HG03108 (cell line): ENCODE results near the gene PSMA7.

Source experiments
- ATAC-seq: cut with Tn5 transposase; IDR thresholded peaks from one replicate; pipeline ENCODE4 v1.9.1; 2021; ENCODE audit warnings: moderate library complexity; ENCODE audit not compliant: unreplicated experiment

The PSMA7 gene

GRCh38 chr20:62138204-62138543 is 5.0 kb downstream of the PSMA7 start:
- no peak for ATAC-seq

DNA sequence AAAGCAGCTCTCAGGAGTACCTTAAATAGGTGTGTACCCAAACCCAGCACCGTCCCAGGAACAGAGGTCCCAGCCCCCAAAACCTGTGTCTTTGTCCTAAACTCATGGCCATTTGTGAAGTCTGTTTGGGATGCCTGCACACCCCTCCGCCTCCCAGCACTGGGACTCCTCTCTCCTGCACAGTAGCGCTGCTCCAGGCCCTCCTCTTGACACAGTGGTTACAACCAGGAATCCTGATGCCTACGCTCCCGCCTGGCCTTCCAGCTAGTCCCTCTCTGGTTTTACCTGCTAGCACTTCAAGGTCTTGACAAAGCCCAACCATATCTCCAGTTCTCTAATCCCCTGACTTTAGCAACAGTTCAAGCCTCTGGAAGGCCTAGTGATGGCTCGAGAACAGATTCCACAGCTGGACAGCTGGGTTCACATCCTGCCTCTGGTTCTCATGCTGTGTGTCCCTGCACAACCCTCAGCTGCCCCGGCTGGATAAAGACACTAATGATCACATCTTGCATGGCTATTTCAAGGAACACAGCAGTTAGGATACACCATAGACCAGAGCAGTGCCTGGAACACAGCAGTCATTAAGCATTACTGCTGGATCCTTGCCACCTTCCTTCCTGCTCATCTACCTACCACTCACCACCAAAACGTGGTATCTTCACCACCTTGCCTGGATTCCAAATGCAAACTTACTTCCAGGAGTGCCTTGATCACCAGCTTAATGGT is 5.6 kb downstream of the PSMA7 start:
- ATAC-seq: no peak

DNA sequence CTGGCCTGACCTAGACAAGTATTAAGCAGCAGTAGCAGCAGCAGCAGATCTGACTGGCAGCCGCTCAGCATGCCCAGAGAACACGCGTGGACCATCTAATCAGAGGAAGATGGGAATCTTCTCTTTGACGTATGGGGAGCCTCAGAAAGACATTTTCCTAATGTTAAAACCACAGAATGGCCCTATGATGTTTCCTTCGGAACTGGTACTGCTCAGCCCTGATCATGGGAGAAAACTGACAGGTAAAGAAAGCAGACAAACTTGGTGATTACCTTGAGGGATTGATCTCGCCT is 6.2 kb downstream of the PSMA7 start:
- no peak for ATAC-seq

DNA sequence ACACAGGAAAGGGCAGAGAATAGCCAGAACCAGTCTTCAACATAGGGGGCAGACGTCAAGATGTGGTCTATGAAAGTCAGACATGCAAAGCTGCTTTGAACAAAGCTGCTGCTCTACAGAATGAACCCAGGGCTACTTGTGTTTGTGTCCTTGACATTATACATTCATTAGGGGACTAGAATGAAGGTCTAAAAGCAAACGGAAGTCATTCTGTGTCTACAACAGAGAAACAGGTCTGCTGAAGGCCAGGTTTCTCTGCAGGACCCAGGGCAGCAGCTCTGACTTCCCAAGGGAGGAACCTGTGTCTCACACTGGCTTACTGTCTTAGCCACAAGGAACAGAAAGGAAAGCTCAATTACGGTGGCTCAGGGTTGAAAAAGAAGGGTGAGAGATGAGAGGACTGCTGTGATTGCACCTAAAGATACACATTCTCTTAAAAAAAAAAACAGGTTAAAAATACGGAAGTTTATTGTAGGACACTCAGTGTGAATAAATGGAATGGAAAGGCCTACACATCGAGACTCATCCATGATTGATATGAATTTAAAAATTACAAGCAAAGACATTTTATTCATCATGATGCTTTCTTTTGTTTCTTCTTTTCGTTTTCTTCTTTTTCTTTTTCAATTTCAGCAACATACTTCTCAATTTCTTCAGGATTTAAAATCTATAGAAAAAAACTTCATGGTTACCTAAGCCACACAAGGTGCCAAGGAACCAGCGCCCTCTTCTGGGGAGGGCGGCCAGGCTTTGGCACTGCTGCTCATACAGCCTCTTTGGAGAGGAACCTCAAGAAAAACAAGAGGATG is 6.7 kb downstream of the PSMA7 start:
- no peak for ATAC-seq

DNA sequence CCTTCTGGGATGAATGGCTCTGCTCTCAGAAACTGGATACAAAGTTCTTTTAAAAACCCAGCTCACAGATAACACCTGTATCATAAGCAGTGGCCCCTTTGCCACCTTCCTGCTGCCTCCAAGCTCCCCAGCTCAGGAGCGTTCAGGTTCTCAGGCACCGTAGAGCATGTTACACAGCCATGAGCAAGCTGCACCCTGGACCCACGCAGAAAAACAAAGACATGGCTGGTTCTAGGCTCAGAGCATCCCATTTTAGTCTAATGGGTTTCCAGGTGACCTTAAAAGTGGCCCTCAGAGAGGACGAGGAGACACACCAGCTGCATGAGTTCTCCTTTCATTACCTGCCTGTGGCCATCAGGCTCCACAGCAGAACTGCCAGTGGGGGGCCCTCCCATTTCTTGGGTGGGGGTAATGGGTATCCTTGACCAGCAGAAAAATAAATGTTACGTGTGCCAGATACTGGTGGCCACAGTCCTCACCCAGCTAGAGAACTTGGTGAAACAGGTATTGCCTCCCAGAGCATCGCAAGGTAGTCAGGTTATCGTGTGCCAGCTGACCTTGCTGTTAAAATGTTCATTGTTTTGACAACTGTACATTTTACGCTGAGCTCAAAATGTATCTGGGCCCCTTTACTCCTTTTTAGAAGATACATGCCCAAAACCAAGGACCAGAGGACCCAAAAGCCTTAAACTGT is 7.5 kb downstream of the PSMA7 start:
- no peak for ATAC-seq

DNA sequence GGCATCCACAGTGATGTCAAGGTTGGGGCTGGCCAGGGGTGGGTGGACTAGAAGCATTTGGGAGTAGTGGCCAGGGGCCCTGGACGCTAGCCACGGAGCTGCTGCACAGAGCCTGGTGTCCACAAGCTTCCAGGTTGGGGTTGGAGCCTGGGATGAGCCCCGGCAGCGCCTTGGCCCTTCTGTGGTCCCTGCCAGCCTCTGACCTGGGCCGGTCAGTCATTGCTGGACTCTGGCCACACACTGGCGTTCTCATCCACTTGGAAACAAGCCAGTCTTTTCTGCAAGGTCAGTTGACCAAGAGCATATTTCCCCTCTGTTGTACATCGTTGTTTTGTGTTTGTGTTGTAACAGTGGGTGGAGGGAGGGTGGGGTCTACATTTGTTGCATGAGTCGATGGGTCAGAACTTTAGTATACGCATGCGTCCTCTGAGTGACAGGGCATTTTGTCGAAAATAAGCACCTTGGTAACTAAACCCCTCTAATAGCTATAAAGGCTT is 8.4 kb downstream of the PSMA7 start:
- ATAC-seq: no peak

DNA sequence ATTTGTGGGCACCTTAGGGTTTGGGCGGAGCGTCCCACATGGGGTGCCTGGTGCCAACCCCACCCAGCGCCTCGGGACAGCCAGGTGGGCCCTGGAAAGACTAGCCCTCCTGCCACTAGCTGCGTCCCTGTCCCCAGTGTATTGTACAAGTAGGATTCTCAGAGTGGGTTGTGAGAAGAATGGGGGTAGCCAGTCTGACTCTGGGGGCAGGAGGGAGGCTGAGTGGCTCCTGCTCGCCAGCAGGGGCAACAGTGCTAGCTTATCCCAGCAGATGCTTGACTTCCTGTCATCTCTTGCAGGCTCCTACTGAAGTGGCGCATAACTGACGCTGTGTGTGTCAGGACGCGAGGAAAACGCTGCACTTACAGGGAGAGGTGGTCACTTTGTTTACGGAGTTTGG is 9.3 kb downstream of the PSMA7 start:
- ATAC-seq: no peak

DNA sequence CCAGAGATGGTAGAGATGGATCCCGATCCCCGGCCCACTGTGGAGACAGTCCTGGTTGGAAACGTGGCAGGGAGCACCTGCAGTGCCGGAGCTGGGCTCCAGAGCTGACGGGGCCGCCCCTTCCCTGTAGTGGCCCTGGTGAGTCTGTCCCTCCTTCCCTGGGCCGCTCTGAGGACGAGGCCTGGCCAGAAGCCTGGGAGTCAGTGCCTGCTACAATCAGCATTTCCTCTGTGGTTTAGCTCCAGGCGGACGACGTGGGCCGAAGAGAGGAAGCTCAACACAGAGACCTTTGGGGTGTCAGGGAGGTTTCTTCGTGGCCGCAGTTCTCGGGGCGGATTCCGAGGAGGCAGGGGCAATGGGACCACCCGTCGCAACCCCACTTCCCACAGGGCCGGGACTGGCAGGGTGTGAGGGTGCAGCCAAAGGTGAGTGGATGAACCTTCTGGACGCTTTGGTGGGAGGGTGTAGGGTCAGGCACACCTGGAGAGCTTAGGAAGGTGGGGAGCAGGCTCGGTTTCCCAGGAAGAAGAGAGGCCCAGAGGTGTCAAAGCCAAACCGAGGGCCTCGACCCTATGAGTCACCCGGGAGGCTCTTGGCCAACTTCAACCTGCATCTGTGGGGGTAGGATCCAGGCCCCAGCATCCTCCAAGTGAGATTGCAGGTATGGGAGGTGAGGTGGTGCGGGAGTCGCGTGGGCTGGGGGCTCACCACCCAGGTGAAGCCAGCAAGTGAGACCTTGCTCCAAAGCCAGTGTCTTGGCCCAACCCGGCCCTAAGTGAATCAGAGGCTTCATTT is 9.9 kb downstream of the PSMA7 start:
- no peak for ATAC-seq

GRCh38 chr20:62132421-62132820 is 10.8 kb downstream of the PSMA7 start:
- ATAC-seq: no peak

- ATAC-seq: no peak
Observed at GRCh38 chr20:62131560-62132320, 11.5 kb downstream of the PSMA7 start.

DNA sequence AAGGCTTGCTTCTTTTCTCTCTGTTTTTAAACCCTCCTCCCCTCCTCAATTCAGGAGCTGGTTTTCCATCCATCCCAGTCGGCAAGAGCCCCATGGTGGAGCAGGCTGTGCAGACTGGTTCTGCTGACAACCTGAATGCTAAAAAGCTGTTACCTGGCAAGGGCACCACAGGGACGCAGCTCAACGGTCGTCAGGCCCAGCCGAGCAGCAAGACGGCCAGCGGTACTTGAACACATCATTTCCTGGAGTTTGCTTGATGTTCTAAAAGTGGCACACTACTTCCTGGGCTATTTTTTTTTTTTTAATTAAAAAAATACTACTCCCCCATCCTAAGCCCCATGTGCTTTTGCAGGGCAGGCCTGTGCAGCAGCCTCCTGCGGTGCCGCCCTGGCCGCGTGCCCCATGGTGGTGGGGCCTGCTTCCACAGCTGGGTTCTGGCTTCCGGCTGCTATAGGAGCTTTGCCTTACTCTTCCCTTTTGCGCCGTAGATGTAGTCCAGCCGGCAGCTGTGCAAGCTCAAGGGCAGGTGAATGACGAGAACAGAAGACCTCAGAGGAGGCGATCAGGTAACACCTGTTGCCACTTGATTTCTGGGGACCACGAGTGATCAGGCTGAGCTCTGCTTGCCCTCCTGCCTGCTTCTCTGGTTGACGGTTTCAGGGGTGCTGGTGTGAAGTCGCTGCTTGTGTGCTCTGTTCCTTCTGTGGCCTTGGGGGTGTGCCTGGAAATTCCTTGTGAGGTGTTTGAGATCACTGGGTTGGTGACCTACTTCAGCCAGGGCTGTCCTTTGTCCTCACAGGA is 13.3 kb downstream of the PSMA7 start:
- ATAC-seq: no peak

GRCh38 chr20:62128502-62128901 is 14.7 kb downstream of the PSMA7 start:
- ATAC-seq: no peak

GRCh38 chr20:62127799-62128198 is 15.4 kb downstream of the PSMA7 start:
- ATAC-seq: no peak

DNA sequence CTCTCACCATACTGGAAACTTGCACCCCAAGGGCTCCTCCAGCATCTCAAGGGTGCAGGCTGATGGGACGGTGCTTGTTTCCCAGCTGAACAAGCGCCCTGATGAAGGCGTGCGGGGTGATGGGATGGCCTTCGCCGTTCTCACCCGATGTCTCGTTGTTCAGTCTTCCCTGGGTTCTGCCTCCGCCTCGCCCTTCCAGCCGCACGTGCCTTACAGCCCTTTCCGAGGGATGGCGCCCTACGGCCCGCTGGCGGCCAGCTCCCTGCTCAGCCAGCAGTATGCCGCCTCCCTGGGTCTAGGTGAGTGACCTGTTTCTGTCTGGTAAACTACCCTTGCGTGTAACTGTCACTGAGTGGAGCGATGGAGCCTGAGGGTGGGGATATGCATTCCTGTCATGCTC is 17.1 kb downstream of the PSMA7 start:
- no peak for ATAC-seq

DNA sequence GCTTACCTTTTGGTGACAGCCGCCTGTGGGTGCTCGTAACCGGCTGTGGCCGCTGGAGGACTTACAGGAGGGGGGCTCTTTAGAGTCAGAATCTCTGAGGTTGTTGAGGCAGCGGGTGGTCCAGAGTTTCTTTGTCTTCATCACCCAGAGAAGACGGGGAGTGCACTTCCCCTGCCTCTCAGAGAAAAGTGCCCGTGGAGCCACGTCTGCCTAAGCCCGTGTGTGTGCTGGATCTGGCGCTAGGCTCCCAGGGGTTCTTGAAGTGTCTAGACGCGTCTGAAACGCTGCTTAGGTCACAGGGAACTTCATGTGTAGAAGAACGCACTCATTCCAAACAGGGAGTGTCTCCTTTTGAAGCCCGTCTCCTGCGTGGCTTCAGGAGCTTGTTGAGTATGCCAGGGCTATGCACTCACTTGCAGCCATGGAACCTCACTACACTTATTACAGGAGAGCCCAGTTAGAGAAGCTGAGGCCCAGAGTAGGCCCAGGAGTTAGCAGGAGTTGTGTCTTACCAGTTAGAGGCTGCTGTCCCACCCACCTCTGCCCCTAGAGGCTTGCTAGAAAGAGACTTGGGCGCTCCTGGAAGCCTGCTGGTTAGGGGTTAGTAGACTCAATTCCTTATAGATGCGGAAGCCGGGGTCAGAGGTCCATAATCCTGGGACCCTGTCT is 19.6 kb downstream of the PSMA7 start:
- no peak for ATAC-seq

GRCh38 chr20:62122654-62123449 is 20.3 kb downstream of the PSMA7 start:
- peak; percentile 8 for ATAC-seq

DNA sequence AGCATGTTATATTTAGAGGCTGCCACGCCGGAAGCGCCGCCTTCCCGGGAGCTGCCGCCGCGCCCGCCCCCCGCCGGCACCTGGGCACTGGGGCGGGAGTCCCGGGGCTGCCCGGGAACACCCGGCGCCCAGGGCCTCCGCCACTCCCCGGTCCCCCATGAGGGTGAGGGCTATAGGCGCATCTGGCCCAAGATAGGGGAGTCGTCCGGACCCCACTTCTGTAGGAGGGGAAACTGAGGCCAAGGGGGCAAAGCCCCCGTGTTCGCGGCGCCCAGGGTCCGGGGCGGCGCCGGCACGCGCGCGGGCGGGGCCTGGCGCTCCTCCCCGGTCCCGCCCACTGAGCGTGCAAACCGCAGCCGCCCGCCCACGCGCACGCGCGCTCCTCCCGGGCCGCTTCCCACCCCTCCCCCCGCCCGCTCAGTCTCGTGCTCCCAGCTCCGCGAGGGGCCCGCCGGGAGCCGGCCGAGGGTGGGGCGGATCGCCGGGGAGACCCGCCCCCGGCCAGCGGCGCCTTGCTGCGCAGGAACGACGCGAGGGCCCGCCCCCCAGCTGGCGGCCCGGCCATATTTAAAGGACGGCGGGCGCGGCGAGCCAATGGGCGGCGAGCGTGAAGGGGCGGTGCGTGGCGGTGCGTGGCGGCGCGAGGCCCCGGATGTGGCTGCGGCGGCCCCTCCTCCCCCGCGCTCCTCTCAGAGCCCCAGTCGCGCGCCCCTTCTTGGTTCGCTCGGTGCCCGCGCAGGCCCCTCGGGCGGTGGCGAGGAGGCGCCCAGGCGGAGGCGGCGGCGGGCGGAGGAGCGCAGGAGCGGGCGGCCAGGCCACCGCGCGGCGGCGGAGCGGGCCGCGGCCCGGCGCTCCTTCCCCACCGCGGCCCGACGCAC is 21.2 kb downstream of the PSMA7 start, which contains the start of gene LSM14B:
TSS of gene LSM14B (plus strand) at position 700 of the 878 bp plus-strand sequence. CDS start 192 bp downstream, outside the sequence.
- peak; percentile 74 for ATAC-seq
